ENCODE data around the gene WNT9B. TPM values are rescaled to one million over a fixed set of nuclear protein-coding genes. Genes with fewer than 3 reads are reported as not detected.

Gene WNT9B
- total RNA-seq, 1 experiment from 2014 or later = not detected

GRCh38 chr17:46832945-46833839, 18.2 kb upstream of the WNT9B start:
- H3K27me3 ChIP-seq (replicated peaks; ENCODE audit: insufficient read depth, low read depth, low read length, poor library complexity) = no peaks in the 10 kb centered on the region
- H3K4me3 ChIP-seq (ENCODE audit: low read depth, low read length, poor library complexity, severe bottlenecking) = no peak overlapping the region
- BruUV-seq (replicated peaks) = no TSS peak
- H3K4me1 ChIP-seq (ENCODE audit: insufficient read depth, low read length, poor library complexity, severe bottlenecking) = no peaks in the 10 kb centered on the region
- TF ChIP-seq EZH2 (IDR thresholded peaks at IDR 0.05; ENCODE audit: borderline replicate concordance, low read depth, low read length, poor library complexity, severe bottlenecking) = no peak
- TF ChIP-seq, protein P1, sequence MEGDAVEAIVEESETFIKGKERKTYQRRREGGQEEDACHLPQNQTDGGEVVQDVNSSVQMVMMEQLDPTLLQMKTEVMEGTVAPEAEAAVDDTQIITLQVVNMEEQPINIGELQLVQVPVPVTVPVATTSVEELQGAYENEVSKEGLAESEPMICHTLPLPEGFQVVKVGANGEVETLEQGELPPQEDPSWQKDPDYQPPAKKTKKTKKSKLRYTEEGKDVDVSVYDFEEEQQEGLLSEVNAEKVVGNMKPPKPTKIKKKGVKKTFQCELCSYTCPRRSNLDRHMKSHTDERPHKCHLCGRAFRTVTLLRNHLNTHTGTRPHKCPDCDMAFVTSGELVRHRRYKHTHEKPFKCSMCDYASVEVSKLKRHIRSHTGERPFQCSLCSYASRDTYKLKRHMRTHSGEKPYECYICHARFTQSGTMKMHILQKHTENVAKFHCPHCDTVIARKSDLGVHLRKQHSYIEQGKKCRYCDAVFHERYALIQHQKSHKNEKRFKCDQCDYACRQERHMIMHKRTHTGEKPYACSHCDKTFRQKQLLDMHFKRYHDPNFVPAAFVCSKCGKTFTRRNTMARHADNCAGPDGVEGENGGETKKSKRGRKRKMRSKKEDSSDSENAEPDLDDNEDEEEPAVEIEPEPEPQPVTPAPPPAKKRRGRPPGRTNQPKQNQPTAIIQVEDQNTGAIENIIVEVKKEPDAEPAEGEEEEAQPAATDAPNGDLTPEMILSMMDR (conservative IDR thresholded peaks at IDR 0.05; ENCODE audit: low read depth, low read length) = no peak
- H3K9me3 ChIP-seq (ENCODE audit: low read depth, low read length, poor library complexity, severe bottlenecking) = no peaks in the 10 kb centered on the region
- no peaks in the 10 kb centered on the region for H3K36me3 ChIP-seq (ENCODE audit: insufficient read depth, low read length, poor library complexity, severe bottlenecking)
- intact Hi-C loops (cut with micrococcal nuclease; ENCODE audit: unreplicated experiment) = loop anchor here (10.0 kb wide), 1 partner anchor 1148 kb away; no protein-coding TSS in a partner anchor
- no peak overlapping the region for H3K27ac ChIP-seq (ENCODE audit: low read depth, low read length, poor library complexity, severe bottlenecking)
- DNase-seq (ENCODE audit: low spot score) = no peak
- ChIA-PET CTCF (no interaction called here), POLR2A (ENCODE audit: low non-redundant PET) (interaction anchor here (0.7 kb wide), 1 partner anchor 622 kb away, joined by 4 read pairs; no protein-coding TSS in a partner anchor)

- Histone ChIP-seq H3K9me3 (ENCODE audit: low read depth, low read length, poor library complexity, severe bottlenecking) (no peaks in the 10 kb centered on the region), H3K4me3 (ENCODE audit: low read depth, low read length, poor library complexity, severe bottlenecking) (no peak overlapping the region), H3K36me3 (ENCODE audit: insufficient read depth, low read length, poor library complexity, severe bottlenecking) (no peaks in the 10 kb centered on the region), H3K27me3 (replicated peaks; ENCODE audit: insufficient read depth, low read depth, low read length, poor library complexity) (no peaks in the 10 kb centered on the region), H3K4me1 (ENCODE audit: insufficient read depth, low read length, poor library complexity, severe bottlenecking) (no peaks in the 10 kb centered on the region), H3K27ac (ENCODE audit: low read depth, low read length, poor library complexity, severe bottlenecking) (no peak overlapping the region)
- DNase-seq (ENCODE audit: low spot score) = no peak
- ChIA-PET POLR2A (ENCODE audit: low non-redundant PET) (interaction anchor here (0.7 kb wide), 1 partner anchor 622 kb away, joined by 4 read pairs; no protein-coding TSS in a partner anchor), CTCF (interaction anchor here (0.8 kb wide), 1 partner anchor 23 kb away, joined by 3 read pairs; no protein-coding TSS in a partner anchor)
- intact Hi-C loops (cut with micrococcal nuclease; ENCODE audit: unreplicated experiment) = loop anchor here (10.0 kb wide), 1 partner anchor 1149 kb away; no protein-coding TSS in a partner anchor
- no TSS peak for BruUV-seq (replicated peaks)
- TF ChIP-seq, protein P1 (conservative IDR thresholded peaks at IDR 0.05; ENCODE audit: low read depth, low read length) = no peak
- TF ChIP-seq EZH2 (IDR thresholded peaks at IDR 0.05; ENCODE audit: borderline replicate concordance, low read depth, low read length, poor library complexity, severe bottlenecking) = no peak
These were observed 17.6 kb upstream of the WNT9B start for GRCh38 chr17:46833840-46834208.

- no peaks in the 10 kb centered on the region for H3K27me3 ChIP-seq (replicated peaks; ENCODE audit: insufficient read depth, low read depth, low read length, poor library complexity)
- BruUV-seq (replicated peaks) = no TSS peak
- no peak overlapping the region for H3K4me3 ChIP-seq (ENCODE audit: low read depth, low read length, poor library complexity, severe bottlenecking)
- DNase-seq (ENCODE audit: low spot score) = no peak
- intact Hi-C loops (cut with micrococcal nuclease; ENCODE audit: unreplicated experiment) = loop anchor here (10.0 kb wide), 1 partner anchor 1150 kb away; no protein-coding TSS in a partner anchor
- H3K4me1 ChIP-seq (ENCODE audit: insufficient read depth, low read length, poor library complexity, severe bottlenecking) = no peaks in the 10 kb centered on the region
- H3K36me3 ChIP-seq (ENCODE audit: insufficient read depth, low read length, poor library complexity, severe bottlenecking) = no peaks in the 10 kb centered on the region
- TF ChIP-seq, protein P1 (conservative IDR thresholded peaks at IDR 0.05; ENCODE audit: low read depth, low read length) = no peak
- TF ChIP-seq EZH2 (IDR thresholded peaks at IDR 0.05; ENCODE audit: borderline replicate concordance, low read depth, low read length, poor library complexity, severe bottlenecking) = no peak
- H3K27ac ChIP-seq (ENCODE audit: low read depth, low read length, poor library complexity, severe bottlenecking) = no peak overlapping the region
- ChIA-PET CTCF (no interaction called here), POLR2A (ENCODE audit: low non-redundant PET) (no interaction called here)
- no peaks in the 10 kb centered on the region for H3K9me3 ChIP-seq (ENCODE audit: low read depth, low read length, poor library complexity, severe bottlenecking)
These were observed 16.5 kb upstream of the WNT9B start for GRCh38 chr17:46834846-46835245.

All from A673 (cell line).